Measurements from ENCODE around the gene PLEKHA7.

DNA sequence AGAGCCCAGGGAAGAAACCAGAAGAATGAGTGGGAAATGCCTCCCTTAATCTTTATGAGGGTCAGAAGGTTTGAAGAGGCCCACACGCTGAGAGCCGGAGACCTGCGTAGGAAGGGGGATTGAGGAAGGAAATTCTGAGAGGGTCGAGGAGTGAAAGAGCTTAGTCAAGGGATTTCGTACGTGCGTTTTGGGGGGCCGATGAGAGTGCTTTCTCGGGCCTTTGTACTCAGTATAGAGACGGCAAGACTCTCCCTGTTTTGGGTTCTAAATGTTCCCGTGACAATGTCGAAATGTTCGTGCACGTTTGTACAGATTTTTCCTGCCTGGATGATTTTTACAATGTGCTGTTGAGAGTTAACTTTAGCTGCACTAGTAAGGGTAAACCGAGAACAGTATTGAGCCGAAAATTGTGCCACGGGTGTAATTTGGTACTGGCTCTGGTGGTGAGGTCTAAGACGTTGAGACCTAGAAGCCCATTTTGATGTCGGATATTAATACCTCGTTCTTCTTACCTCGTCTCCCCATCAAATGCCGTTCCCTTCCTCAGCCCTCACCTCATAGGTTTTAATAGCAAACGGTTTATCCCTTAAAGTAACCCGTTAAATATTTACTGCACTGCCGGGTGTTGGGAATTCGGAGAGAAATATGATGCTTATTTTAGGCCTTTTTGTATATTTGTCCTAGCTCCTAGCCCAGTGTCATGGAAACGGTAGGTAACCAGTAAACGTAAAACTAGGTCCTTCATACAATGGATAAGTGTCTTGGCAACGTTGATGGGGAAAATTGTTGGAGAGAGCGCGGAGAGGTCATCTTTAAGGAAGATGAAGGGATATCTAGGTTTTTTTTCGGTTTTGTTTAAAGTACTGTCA lies 275.0 kb downstream of the PLEKHA7 start:
- TF ChIP-seq, protein P1, sequence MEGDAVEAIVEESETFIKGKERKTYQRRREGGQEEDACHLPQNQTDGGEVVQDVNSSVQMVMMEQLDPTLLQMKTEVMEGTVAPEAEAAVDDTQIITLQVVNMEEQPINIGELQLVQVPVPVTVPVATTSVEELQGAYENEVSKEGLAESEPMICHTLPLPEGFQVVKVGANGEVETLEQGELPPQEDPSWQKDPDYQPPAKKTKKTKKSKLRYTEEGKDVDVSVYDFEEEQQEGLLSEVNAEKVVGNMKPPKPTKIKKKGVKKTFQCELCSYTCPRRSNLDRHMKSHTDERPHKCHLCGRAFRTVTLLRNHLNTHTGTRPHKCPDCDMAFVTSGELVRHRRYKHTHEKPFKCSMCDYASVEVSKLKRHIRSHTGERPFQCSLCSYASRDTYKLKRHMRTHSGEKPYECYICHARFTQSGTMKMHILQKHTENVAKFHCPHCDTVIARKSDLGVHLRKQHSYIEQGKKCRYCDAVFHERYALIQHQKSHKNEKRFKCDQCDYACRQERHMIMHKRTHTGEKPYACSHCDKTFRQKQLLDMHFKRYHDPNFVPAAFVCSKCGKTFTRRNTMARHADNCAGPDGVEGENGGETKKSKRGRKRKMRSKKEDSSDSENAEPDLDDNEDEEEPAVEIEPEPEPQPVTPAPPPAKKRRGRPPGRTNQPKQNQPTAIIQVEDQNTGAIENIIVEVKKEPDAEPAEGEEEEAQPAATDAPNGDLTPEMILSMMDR (IDR thresholded peaks at IDR 0.05) = no peak
- TF ChIP-seq ZFX (IDR thresholded peaks at IDR 0.05; ENCODE audit: borderline replicate concordance) = no peak
